HepG2 (cell line): Measurements from ENCODE around the gene AMBRA1. TPM values are rescaled to one million over a fixed set of nuclear protein-coding genes. Genes with fewer than 3 reads are reported as not detected.
A peak's percentile ranks its signal among the peaks of the same experiment; 100 is the strongest.

Source experiments
- CHD4 ChIP-seq: fragments of 200-600 bp; sonication (generic); IDR thresholded peaks from 2 replicates; pipeline ENCODE4 v1.7.0; 2017; ENCODE audit warnings: mild to moderate bottlenecking, low read length, borderline replicate concordance
- EP300 ChIP-seq, 3 experiments: sonication (generic) in 1 of 3; formaldehyde crosslinking in 1 of 3; IDR thresholded peaks; 2 replicates each; pipeline versions ENCODE4 v1.5.1 to v1.6.1; 2011 to 2020; ENCODE audit warnings: low read depth in 2 of 3, low read length in 2 of 3, borderline replicate concordance in 1 of 3, improper control_type of control experiment in 1 of 3, mild to moderate bottlenecking in 1 of 3, missing genetic modification reagents in 1 of 3, moderate library complexity in 1 of 3
- GATAD2A ChIP-seq: IDR thresholded peaks from 2 replicates; pipeline ENCODE4 v1.6.1; 2016
- HIVEP1 ChIP-seq: sonication (generic); formaldehyde crosslinking; IDR thresholded peaks from 2 replicates; pipeline ENCODE4 v1.4.0; 2020; ENCODE audit warnings: mild to moderate bottlenecking, missing genetic modification reagents
- HNRNPLL ChIP-seq: fragments of 200-400 bp; formaldehyde crosslinking; IDR thresholded peaks from 2 replicates; pipeline ENCODE4 v1.6.1; 2017; ENCODE audit warnings: mild to moderate bottlenecking, low read depth, low read length; ENCODE audit not compliant: poor library complexity, severe bottlenecking
- NR2F1 ChIP-seq, 2 experiments: fragments of 450-650 bp in 1 of 2; formaldehyde crosslinking in 1 of 2; IDR thresholded peaks; 2 replicates each; pipeline versions ENCODE4 v1.5.0 to v1.6.1; 2016 to 2020; ENCODE audit warnings: mild to moderate bottlenecking in 1 of 2, missing compliant biosample characterization in 1 of 2, missing genetic modification reagents in 1 of 2, moderate library complexity in 1 of 2
- NR2F6 ChIP-seq, 2 experiments: IDR thresholded peaks; 2 replicates each; pipeline ENCODE4 v1.6.1; 2016; ENCODE audit warnings: antibody characterized with exemption in 1 of 2, mild to moderate bottlenecking in 1 of 2
- RBFOX2 ChIP-seq: fragments of 200-400 bp; formaldehyde crosslinking; IDR thresholded peaks from 2 replicates; pipeline ENCODE4 v1.6.1; 2017; ENCODE audit warnings: low read depth, mild to moderate bottlenecking, low read length
- RBM22 ChIP-seq: fragments of 200-400 bp; formaldehyde crosslinking; optimal IDR thresholded peaks from 2 replicates; pipeline ENCODE3; 2017; ENCODE audit warnings: mild to moderate bottlenecking, low read length, moderate library complexity
- SRY ChIP-seq: sonication (generic); formaldehyde crosslinking; IDR thresholded peaks from 2 replicates; pipeline ENCODE4 v1.8.0; 2022; ENCODE audit warnings: mild to moderate bottlenecking, missing genetic modification reagents
- ZNF17 ChIP-seq: sonication (generic); formaldehyde crosslinking; IDR thresholded peaks from 2 replicates; pipeline ENCODE4 v1.5.0; 2020; ENCODE audit warnings: mild to moderate bottlenecking, missing genetic modification reagents
- ZNF614 ChIP-seq: IDR thresholded peaks from 2 replicates; pipeline ENCODE4 v1.6.1; 2018; ENCODE audit warnings: missing biosample characterization, missing genetic modification reagents, inconsistent platforms, borderline replicate concordance
- polyA plus RNA-seq, 8 experiments: library from polyadenylated mRNA; depleted of rRNA in 3 of 8; stranded (reverse) in 7 of 8; unstranded in 1 of 8; fragments of >200 nt; fragmentation: Illumina TruSeq in 4 of 8; extraction: Trizol in 4 of 8; gene quantifications; 2 replicates each; pipeline versions ENCODE4 v1.2.1 to v1.2.3, GENCODE V29; 2011 to 2016; ENCODE audit warnings: low read depth in 4 of 8, missing spikeins in 1 of 8, mixed read lengths in 1 of 8; ENCODE audit not compliant: insufficient read depth in 1 of 8
- total RNA-seq, 5 experiments: library from RNA; depleted of rRNA; stranded (reverse); fragments of >200 nt; fragmentation: Illumina TruSeq; extraction: Trizol; gene quantifications; 2 replicates each; pipeline ENCODE4 v1.2.3, GENCODE V29; 2016; ENCODE audit warnings: low read depth in 1 of 5
- TF ChIP-seq, protein P1 (sequence below): sonication (generic); formaldehyde crosslinking; IDR thresholded peaks from 2 replicates; pipeline ENCODE4 v1.5.1; 2020; ENCODE audit warnings: mild to moderate bottlenecking, missing genetic modification reagents, borderline replicate concordance
- TF ChIP-seq, protein P2 (sequence below): conservative IDR thresholded peaks from 2 replicates; pipeline ENCODE4 v1.6.1; 2018; ENCODE audit warnings: missing genetic modification reagents
- TF ChIP-seq, protein P3 (sequence below): sonication (generic); formaldehyde crosslinking; IDR thresholded peaks from 2 replicates; pipeline ENCODE4 v1.4.0; 2020; ENCODE audit warnings: mild to moderate bottlenecking, missing genetic modification reagents
- TF ChIP-seq, protein P4 (sequence below): IDR thresholded peaks from 2 replicates; pipeline ENCODE4 v1.6.1; 2012; ENCODE audit warnings: inconsistent platforms

Gene AMBRA1
- total and polyA plus RNA-seq, 2 of the 13 experiments (the other 11 are each of a cell fraction or from before 2014, with no cell fraction given) = 15.7 to 26.0 TPM

GRCh38 chr11:46611526-46612304 lies 17.9 kb upstream of the AMBRA1 start (continued):
- TF ChIP-seq, protein P1, sequence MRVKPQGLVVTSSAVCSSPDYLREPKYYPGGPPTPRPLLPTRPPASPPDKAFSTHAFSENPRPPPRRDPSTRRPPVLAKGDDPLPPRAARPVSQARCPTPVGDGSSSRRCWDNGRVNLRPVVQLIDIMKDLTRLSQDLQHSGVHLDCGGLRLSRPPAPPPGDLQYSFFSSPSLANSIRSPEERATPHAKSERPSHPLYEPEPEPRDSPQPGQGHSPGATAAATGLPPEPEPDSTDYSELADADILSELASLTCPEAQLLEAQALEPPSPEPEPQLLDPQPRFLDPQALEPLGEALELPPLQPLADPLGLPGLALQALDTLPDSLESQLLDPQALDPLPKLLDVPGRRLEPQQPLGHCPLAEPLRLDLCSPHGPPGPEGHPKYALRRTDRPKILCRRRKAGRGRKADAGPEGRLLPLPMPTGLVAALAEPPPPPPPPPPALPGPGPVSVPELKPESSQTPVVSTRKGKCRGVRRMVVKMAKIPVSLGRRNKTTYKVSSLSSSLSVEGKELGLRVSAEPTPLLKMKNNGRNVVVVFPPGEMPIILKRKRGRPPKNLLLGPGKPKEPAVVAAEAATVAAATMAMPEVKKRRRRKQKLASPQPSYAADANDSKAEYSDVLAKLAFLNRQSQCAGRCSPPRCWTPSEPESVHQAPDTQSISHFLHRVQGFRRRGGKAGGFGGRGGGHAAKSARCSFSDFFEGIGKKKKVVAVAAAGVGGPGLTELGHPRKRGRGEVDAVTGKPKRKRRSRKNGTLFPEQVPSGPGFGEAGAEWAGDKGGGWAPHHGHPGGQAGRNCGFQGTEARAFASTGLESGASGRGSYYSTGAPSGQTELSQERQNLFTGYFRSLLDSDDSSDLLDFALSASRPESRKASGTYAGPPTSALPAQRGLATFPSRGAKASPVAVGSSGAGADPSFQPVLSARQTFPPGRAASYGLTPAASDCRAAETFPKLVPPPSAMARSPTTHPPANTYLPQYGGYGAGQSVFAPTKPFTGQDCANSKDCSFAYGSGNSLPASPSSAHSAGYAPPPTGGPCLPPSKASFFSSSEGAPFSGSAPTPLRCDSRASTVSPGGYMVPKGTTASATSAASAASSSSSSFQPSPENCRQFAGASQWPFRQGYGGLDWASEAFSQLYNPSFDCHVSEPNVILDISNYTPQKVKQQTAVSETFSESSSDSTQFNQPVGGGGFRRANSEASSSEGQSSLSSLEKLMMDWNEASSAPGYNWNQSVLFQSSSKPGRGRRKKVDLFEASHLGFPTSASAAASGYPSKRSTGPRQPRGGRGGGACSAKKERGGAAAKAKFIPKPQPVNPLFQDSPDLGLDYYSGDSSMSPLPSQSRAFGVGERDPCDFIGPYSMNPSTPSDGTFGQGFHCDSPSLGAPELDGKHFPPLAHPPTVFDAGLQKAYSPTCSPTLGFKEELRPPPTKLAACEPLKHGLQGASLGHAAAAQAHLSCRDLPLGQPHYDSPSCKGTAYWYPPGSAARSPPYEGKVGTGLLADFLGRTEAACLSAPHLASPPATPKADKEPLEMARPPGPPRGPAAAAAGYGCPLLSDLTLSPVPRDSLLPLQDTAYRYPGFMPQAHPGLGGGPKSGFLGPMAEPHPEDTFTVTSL (CRISPR knock-in tag) = peak; percentile 37; the same call in 1 of the 2 replicates
- TF ChIP-seq RBM22 = no peak
- TF ChIP-seq HIVEP1 (CRISPR knock-in tag) = no peak
- TF ChIP-seq, protein P2, sequence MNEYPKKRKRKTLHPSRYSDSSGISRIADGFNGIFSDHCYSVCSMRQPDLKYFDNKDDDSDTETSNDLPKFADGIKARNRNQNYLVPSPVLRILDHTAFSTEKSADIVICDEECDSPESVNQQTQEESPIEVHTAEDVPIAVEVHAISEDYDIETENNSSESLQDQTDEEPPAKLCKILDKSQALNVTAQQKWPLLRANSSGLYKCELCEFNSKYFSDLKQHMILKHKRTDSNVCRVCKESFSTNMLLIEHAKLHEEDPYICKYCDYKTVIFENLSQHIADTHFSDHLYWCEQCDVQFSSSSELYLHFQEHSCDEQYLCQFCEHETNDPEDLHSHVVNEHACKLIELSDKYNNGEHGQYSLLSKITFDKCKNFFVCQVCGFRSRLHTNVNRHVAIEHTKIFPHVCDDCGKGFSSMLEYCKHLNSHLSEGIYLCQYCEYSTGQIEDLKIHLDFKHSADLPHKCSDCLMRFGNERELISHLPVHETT (CRISPR knock-in tag) = no peak
- TF ChIP-seq CHD4 = no peak
- peak; percentile 75 for TF ChIP-seq NR2F6 (IDR thresholded peaks at IDR 0.05)
- TF ChIP-seq NR2F6 (CRISPR knock-in tag; IDR thresholded peaks at IDR 0.05) = peak; percentile 89
- TF ChIP-seq, protein P3, sequence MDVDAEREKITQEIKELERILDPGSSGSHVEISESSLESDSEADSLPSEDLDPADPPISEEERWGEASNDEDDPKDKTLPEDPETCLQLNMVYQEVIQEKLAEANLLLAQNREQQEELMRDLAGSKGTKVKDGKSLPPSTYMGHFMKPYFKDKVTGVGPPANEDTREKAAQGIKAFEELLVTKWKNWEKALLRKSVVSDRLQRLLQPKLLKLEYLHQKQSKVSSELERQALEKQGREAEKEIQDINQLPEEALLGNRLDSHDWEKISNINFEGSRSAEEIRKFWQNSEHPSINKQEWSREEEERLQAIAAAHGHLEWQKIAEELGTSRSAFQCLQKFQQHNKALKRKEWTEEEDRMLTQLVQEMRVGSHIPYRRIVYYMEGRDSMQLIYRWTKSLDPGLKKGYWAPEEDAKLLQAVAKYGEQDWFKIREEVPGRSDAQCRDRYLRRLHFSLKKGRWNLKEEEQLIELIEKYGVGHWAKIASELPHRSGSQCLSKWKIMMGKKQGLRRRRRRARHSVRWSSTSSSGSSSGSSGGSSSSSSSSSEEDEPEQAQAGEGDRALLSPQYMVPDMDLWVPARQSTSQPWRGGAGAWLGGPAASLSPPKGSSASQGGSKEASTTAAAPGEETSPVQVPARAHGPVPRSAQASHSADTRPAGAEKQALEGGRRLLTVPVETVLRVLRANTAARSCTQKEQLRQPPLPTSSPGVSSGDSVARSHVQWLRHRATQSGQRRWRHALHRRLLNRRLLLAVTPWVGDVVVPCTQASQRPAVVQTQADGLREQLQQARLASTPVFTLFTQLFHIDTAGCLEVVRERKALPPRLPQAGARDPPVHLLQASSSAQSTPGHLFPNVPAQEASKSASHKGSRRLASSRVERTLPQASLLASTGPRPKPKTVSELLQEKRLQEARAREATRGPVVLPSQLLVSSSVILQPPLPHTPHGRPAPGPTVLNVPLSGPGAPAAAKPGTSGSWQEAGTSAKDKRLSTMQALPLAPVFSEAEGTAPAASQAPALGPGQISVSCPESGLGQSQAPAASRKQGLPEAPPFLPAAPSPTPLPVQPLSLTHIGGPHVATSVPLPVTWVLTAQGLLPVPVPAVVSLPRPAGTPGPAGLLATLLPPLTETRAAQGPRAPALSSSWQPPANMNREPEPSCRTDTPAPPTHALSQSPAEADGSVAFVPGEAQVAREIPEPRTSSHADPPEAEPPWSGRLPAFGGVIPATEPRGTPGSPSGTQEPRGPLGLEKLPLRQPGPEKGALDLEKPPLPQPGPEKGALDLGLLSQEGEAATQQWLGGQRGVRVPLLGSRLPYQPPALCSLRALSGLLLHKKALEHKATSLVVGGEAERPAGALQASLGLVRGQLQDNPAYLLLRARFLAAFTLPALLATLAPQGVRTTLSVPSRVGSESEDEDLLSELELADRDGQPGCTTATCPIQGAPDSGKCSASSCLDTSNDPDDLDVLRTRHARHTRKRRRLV (CRISPR knock-in tag) = no peak
- TF ChIP-seq RBFOX2 = no peak
- TF ChIP-seq HNRNPLL = no peak
- TF ChIP-seq ZNF17 (CRISPR knock-in tag) = no peak
- peak; percentile 36 to 80; a peak in 3 of 4 replicates for TF ChIP-seq NR2F1 (CRISPR knock-in tag; IDR thresholded peaks at IDR 0.05)
- TF ChIP-seq, protein P4, sequence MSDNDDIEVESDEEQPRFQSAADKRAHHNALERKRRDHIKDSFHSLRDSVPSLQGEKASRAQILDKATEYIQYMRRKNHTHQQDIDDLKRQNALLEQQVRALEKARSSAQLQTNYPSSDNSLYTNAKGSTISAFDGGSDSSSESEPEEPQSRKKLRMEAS = no peak
- TF ChIP-seq ZNF614 (CRISPR knock-in tag) = no peak
- TF ChIP-seq GATAD2A (CRISPR knock-in tag) = 0 out of 2 replicates have a peak, but pooled peaks have one; percentile 21
- TF ChIP-seq SRY (CRISPR knock-in tag) = no peak
- no peak; a peak in 1 of 4 replicates for TF ChIP-seq EP300 (IDR thresholded peaks at IDR 0.05; ENCODE audit: low read depth in 2 of 2, low read length in 2 of 2)
- no peak for TF ChIP-seq EP300 (CRISPR knock-in tag; IDR thresholded peaks at IDR 0.05; ENCODE audit: borderline replicate concordance)
